ENCODE results near the gene YJU2. TPM values are rescaled to one million over a fixed set of nuclear protein-coding genes. Genes with fewer than 3 reads are reported as not detected.

The YJU2 gene
- total and polyA plus RNA-seq, 2 of the 8 experiments (the other 6 are each of a cell fraction or from before 2014, with no cell fraction given): 26.8 to 27.7 TPM

GRCh38 chr19:4267101-4267900 lies 20.4 kb downstream of the YJU2 start:
- H3K23ac ChIP-seq (ENCODE audit: insufficient read length): no peak overlapping the region
- no peak overlapping the region for H4K91ac ChIP-seq (replicated peaks; ENCODE audit: insufficient read length, low read length)
- H2BK20ac ChIP-seq (ENCODE audit: low read length): no peak overlapping the region
- no peak overlapping the region for H2AK5ac ChIP-seq (ENCODE audit: low read depth, low read length)
- H2BK120ac ChIP-seq (replicated peaks; ENCODE audit: low read depth, low read length): no peak overlapping the region
- H3K4me3 ChIP-seq (ENCODE audit: extremely low read depth in 1 of 4, insufficient read depth in 2 of 4, low read depth in 3 of 4, low read length in 4 of 4): no peak overlapping the region
- H3K23me2 ChIP-seq (ENCODE audit: low read depth, low read length): no peaks in the 10 kb centered on the region
- H3K9me3 ChIP-seq (ENCODE audit: insufficient read depth in 2 of 2, low read depth in 1 of 2, low read length in 1 of 2): no peaks in the 10 kb centered on the region
- H4K20me1 ChIP-seq (replicated peaks in 1 of 2; ENCODE audit: control insufficient read depth in 1 of 2, insufficient read depth in 2 of 2, low read length in 2 of 2): peaks cover 1 to 2% of the 10 kb centered on the region in 2 experiments
- no peaks in the 10 kb centered on the region for H3K27me3 ChIP-seq (replicated peaks in 1 of 4; ENCODE audit: control insufficient read depth in 3 of 4, extremely low read depth in 1 of 4, insufficient read depth in 3 of 4, low read length in 3 of 4)
- WGBS, 2 experiments (ENCODE audit: extremely low coverage in 1 of 2, insufficient coverage in 1 of 2, insufficient read length in 1 of 2, insufficient replicate concordance in 2 of 2, low coverage in 1 of 2, low lambda C conversion rate in 2 of 2, missing lambda C conversion rate in 1 of 2): 55% methylated on average over 17 of the region's 21 CpGs; no CpG with 5 or more reads in 1 of the 2 experiments
- ChIA-PET CTCF (ENCODE audit: partially characterized antibody) (interaction anchor here (0.6 to 14.6 kb wide), 60 partner anchors 9 to 389 kb away, joined by 3 to 311 read pairs (median 5); partner anchors contain the start of genes CHAF1A, HDGFL2, MPND and STAP2), POLR2A (ENCODE audit: partially characterized antibody) (interaction anchor here (0.5 to 5.4 kb wide), 16 partner anchors 11 to 326 kb away, joined by 3 to 36 read pairs (median 4); partner anchors contain the start of genes CHAF1A, MPND, SHD and YJU2)
- no peaks in the 10 kb centered on the region for H3K79me1 ChIP-seq (ENCODE audit: low read depth, low read length)
- H3K79me2 ChIP-seq (ENCODE audit: control insufficient read depth in 1 of 2, insufficient read depth in 2 of 2, low read length in 2 of 2): no peaks in the 10 kb centered on the region
- peak; percentile 61 to 90 for DNase-seq (ENCODE audit: low read depth in 1 of 2, low spot score in 2 of 2)
- no peak overlapping the region for H2BK5ac ChIP-seq (ENCODE audit: low read depth, low read length)
- FAIRE-seq: peak; percentile 81
- no peak overlapping the region for H3K4ac ChIP-seq (replicated peaks; ENCODE audit: insufficient read length, low read depth, low read length)
- no peak overlapping the region for H4K8ac ChIP-seq (ENCODE audit: extremely low read depth, insufficient read depth, low read length)
- H3K36me3 ChIP-seq (ENCODE audit: control insufficient read depth in 2 of 4, insufficient read depth in 4 of 4, low read length in 3 of 4): peaks cover 2 to 8% (median 5%) of the 10 kb centered on the region in 4 experiments; a peak in 4 of 8 replicates
- H3K27ac ChIP-seq (ENCODE audit: low read depth, low read length): no peak overlapping the region
- no peak overlapping the region for H2BK12ac ChIP-seq (ENCODE audit: low read depth, low read length)
- no peak overlapping the region for H4K5ac ChIP-seq (ENCODE audit: insufficient read length, low read depth, low read length)
- no peak overlapping the region for H3K18ac ChIP-seq (ENCODE audit: extremely low read depth, low read length)
- peak overlapping the region; percentile 72; the same call in 1 of the 2 replicates for H2BK15ac ChIP-seq (ENCODE audit: low read length)
- H3K9ac ChIP-seq (replicated peaks in 1 of 4; ENCODE audit: extremely low read depth in 1 of 4, low read depth in 3 of 4, low read length in 3 of 4): no peak overlapping the region
- no peak overlapping the region for H3K56ac ChIP-seq (replicated peaks; ENCODE audit: insufficient read length, low read depth, low read length)
- no peak overlapping the region for H2AFZ ChIP-seq (ENCODE audit: low read length)
- H3K4me1 ChIP-seq (replicated peaks in 1 of 4; ENCODE audit: control insufficient read depth in 3 of 4, insufficient read depth in 4 of 4, low read length in 3 of 4): no peaks in the 10 kb centered on the region; a peak in 1 of 7 replicates
- no peak overlapping the region for H3K4me2 ChIP-seq (ENCODE audit: insufficient read depth in 1 of 2, low read depth in 2 of 2, low read length in 2 of 2)
- H3K14ac ChIP-seq (ENCODE audit: insufficient read length): no peak overlapping the region
- TF ChIP-seq RAD21 (IDR thresholded peaks at IDR 0.05 in 1 of 2, conservative IDR thresholded peaks at IDR 0.05 in 1 of 2; ENCODE audit: low read depth in 2 of 2, low read length in 2 of 2) (peak; percentile 87 to 88), MAX (IDR thresholded peaks at IDR 0.05) (peak; percentile 13; the same call in 1 of the 2 replicates), HDAC2 (IDR thresholded peaks at IDR 0.05; ENCODE audit: borderline replicate concordance in 1 of 2, low read depth in 2 of 2, low read length in 2 of 2) (0 out of 4 replicates have a peak, but pooled peaks of 1 of the 2 experiments have one; percentile 44), JUN (IDR thresholded peaks at IDR 0.05; ENCODE audit: low read depth, low read length) (0 out of 2 replicates have a peak, but pooled peaks have one; percentile 3), CTCF (IDR thresholded peaks at IDR 0.05; ENCODE audit: control extremely low read depth in 1 of 3, insufficient read depth in 1 of 3, low read depth in 1 of 3, low read length in 3 of 3) (peak; percentile 92 to 94 (median 94)), KDM4A (IDR thresholded peaks at IDR 0.05; ENCODE audit: low read depth, low read length, severe bottlenecking) (no peak), TAF1 (IDR thresholded peaks at IDR 0.05; ENCODE audit: low read depth, low read length) (no peak)
